ENCODE results near the gene GPR68.

GPR68 gene

DNA sequence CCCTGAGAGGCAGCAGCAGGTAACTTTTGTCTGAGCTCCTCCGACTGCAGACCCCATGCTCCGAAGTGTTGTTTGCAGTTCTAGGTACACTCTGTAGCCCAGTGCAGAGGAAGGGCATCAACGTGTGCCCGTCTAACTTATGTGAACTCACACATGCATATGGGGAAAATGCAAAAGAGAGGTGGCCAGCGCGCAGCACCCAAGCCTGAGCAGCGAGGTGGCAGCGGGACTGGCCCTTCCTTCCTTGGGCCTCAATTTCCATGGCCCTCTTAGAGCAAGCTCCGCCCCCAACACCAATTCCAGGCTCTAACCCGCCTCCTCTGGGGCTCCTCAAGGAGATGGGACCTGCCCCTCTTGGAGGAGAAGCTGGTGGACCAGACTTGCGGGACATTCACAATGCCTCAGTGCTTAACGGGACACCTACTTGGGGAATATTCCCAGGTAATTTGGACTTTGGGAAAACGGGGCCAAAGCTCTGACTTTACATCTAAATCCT lies 27.7 kb downstream of the GPR68 start:
- DNase-seq (ENCODE audit: low read depth): no peak
- H3K4me3 ChIP-seq (ENCODE audit: low read depth, low read length): no peak overlapping the region
- TF ChIP-seq CTCF (IDR thresholded peaks at IDR 0.05; ENCODE audit: low read depth, low read length, missing control alignments): no peak

DNA sequence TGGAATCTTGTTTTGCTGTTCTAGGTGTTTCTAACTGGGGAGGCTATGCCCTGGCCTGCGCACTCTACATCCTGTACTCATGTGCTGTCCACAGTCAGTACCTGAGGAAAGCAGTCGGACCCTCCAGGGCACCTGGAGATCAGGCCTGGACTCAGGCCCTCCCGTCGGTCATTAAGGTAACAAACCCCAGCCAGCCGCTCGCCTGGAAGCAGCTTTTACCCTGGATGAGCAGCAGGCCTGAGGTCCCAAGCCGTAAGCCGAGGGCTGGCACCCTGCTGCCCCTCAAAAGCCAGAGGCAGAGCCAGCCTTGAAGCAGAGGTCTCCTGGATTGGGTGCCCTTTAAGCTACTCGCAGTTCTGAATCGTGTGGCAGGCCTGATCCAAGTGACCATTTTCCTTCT lies 29.1 kb downstream of the GPR68 start:
- TF ChIP-seq CTCF (IDR thresholded peaks at IDR 0.05; ENCODE audit: low read depth, low read length, missing control alignments): no peak
- H3K4me3 ChIP-seq (ENCODE audit: low read depth, low read length): no peak overlapping the region
- no peak for DNase-seq (ENCODE audit: low read depth)

DNA sequence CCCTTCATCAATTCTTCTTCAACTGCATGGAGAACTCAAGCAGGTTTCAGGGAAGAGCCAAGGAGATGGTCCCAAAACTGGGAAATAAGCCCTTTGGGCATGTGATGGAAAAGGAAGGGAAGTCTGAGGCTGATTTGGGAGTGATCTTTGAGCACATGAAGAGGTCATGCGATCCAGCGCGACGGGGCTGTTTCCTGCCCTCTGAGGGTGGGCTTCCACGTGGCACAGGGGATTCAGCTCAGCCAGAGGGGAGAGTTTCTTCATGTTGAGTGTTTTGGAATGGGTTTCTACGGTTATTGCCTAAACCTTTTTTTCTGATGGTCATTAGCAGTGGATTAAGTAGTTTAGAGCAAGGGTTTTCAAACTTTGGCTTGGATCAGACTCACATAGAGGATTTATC lies 30.2 kb downstream of the GPR68 start:
- no peak for DNase-seq (ENCODE audit: low read depth)
- TF ChIP-seq CTCF (IDR thresholded peaks at IDR 0.05; ENCODE audit: low read depth, low read length, missing control alignments): no peak
- no peak overlapping the region for H3K4me3 ChIP-seq (ENCODE audit: low read depth, low read length)

- TF ChIP-seq CTCF (IDR thresholded peaks at IDR 0.05; ENCODE audit: low read depth, low read length, missing control alignments): no peak
- no peak overlapping the region for H3K4me3 ChIP-seq (ENCODE audit: low read depth, low read length)
- no peak for DNase-seq (ENCODE audit: low read depth)
Observed at GRCh38 chr14:91211017-91211416, 33.5 kb downstream of the GPR68 start.

GRCh38 chr14:91207008-91207407 lies 37.5 kb downstream of the GPR68 start:
- DNase-seq (ENCODE audit: low read depth): no peak
- no peak for TF ChIP-seq CTCF (IDR thresholded peaks at IDR 0.05; ENCODE audit: low read depth, low read length, missing control alignments)
- H3K4me3 ChIP-seq (ENCODE audit: low read depth, low read length): no peak overlapping the region

GRCh38 chr14:91205459-91205858 lies 39.0 kb downstream of the GPR68 start:
- DNase-seq (ENCODE audit: low read depth): no peak
- no peak overlapping the region for H3K4me3 ChIP-seq (ENCODE audit: low read depth, low read length)
- TF ChIP-seq CTCF (IDR thresholded peaks at IDR 0.05; ENCODE audit: low read depth, low read length, missing control alignments): no peak

DNA sequence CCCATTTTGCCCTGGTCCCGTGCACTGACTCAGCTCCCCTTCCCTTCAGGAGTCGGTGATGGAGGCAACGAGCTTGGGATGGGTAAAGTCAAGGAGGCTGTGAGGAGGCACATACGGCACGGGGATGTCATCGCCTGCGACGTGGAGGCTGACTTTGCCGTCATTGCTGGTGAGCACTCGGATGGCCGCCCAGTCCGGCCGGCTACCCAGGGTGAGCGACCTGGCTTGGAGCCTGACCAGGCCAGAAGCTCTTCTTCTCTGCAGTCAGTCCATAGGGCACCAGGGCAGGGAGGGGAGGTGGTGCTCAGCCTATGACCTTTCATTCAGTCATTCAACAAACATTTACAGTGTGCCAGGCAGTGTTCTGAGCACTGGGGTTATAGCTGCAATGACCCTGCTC lies 39.8 kb downstream of the GPR68 start:
- no peak overlapping the region for H3K4me3 ChIP-seq (ENCODE audit: low read depth, low read length)
- TF ChIP-seq CTCF (IDR thresholded peaks at IDR 0.05; ENCODE audit: low read depth, low read length, missing control alignments): no peak
- DNase-seq (ENCODE audit: low read depth): no peak

Data from GM12864 (cell line).